Mesenchymal stem cell (in vitro differentiated cells and primary cell): ENCODE data around the gene DHRS7C.

Experiments
- DNase-seq: peaks from one replicate; pipeline ENCODE4 v3.0.0-alpha.2; 2013
- H2AFZ ChIP-seq: one replicate; pipeline ENCODE4 v1.6.1; 2013; ENCODE audit warnings: low read depth, mild to moderate bottlenecking, control low read depth, inconsistent platforms, low read length, moderate library complexity
- H2AK5ac ChIP-seq: 2 replicates; pipeline ENCODE4 v1.6.1; 2013; ENCODE audit warnings: low read length, moderate library complexity, mild to moderate bottlenecking, inconsistent platforms; ENCODE audit not compliant: severe bottlenecking
- H2BK120ac ChIP-seq: one replicate; pipeline ENCODE4 v1.6.1; 2013; ENCODE audit warnings: low read depth, mild to moderate bottlenecking, inconsistent platforms, low read length, moderate library complexity
- H2BK12ac ChIP-seq, 2 experiments: one replicate each; pipeline ENCODE4 v1.6.1; 2013; ENCODE audit warnings: inconsistent platforms in 2 of 2, low read length in 2 of 2, mild to moderate bottlenecking in 2 of 2, moderate library complexity in 2 of 2, control low read depth in 1 of 2
- H2BK15ac ChIP-seq: one replicate; pipeline ENCODE4 v1.6.1; 2013; ENCODE audit warnings: mild to moderate bottlenecking, low read depth, inconsistent platforms; ENCODE audit not compliant: poor library complexity, severe bottlenecking
- H2BK5ac ChIP-seq: 2 replicates; pipeline ENCODE4 v1.6.1; 2013; ENCODE audit warnings: low read depth, mild to moderate bottlenecking, low read length, control low read depth, inconsistent platforms; ENCODE audit not compliant: poor library complexity, severe bottlenecking
- H3K14ac ChIP-seq, 2 experiments: one replicate each; pipeline ENCODE4 v1.6.1; 2013; ENCODE audit warnings: inconsistent platforms in 2 of 2, low read length in 2 of 2, control low read depth in 1 of 2, mild to moderate bottlenecking in 1 of 2, moderate library complexity in 1 of 2
- H3K18ac ChIP-seq, 2 experiments: one replicate each; pipeline ENCODE4 v1.6.1; 2013; ENCODE audit warnings: inconsistent platforms in 2 of 2, low read length in 2 of 2, control low read depth in 1 of 2, low read depth in 1 of 2, mild to moderate bottlenecking in 1 of 2
- H3K23ac ChIP-seq, 2 experiments: one replicate each; pipeline ENCODE4 v1.6.1; 2013; ENCODE audit warnings: inconsistent platforms in 2 of 2, low read length in 2 of 2, mild to moderate bottlenecking in 2 of 2, moderate library complexity in 2 of 2, control low read depth in 1 of 2
- H3K27ac ChIP-seq: 2 replicates; pipeline ENCODE4 v1.5.1; 2013; ENCODE audit warnings: mild to moderate bottlenecking, moderate library complexity, low read length, control low read depth, inconsistent platforms; ENCODE audit not compliant: poor library complexity, severe bottlenecking
- H3K27me3 ChIP-seq, 2 experiments: 2 replicates each; pipeline versions ENCODE4 v1.6.1 to v1.7.0; 2013; ENCODE audit warnings: low read length in 2 of 2, mild to moderate bottlenecking in 2 of 2, moderate library complexity in 2 of 2, control low read depth in 1 of 2, inconsistent platforms in 1 of 2; ENCODE audit not compliant: control insufficient read depth in 1 of 2, insufficient read depth in 1 of 2
- H3K36me3 ChIP-seq, 2 experiments: 2 replicates each; pipeline versions ENCODE4 v1.6.1 to v1.7.0; 2013; ENCODE audit warnings: low read length in 2 of 2, control low read depth in 1 of 2, inconsistent platforms in 1 of 2, low read depth in 1 of 2, mild to moderate bottlenecking in 1 of 2; ENCODE audit not compliant: insufficient read depth in 2 of 2, control insufficient read depth in 1 of 2
- H3K4ac ChIP-seq, 2 experiments: one replicate each; pipeline ENCODE4 v1.6.1; 2013; ENCODE audit warnings: inconsistent platforms in 2 of 2, low read length in 2 of 2, mild to moderate bottlenecking in 2 of 2, moderate library complexity in 2 of 2, control low read depth in 1 of 2, low read depth in 1 of 2
- H3K4me1 ChIP-seq: 2 replicates; pipeline ENCODE4 v1.6.1; 2013; ENCODE audit warnings: low read depth, low read length, control low read depth; ENCODE audit not compliant: control insufficient read depth, insufficient read depth
- H3K4me2 ChIP-seq: 2 replicates; pipeline ENCODE4 v1.6.1; 2013; ENCODE audit warnings: low read length, mild to moderate bottlenecking, inconsistent platforms; ENCODE audit not compliant: poor library complexity, severe bottlenecking
- H3K4me3 ChIP-seq, 2 experiments: 2 replicates each; pipeline versions ENCODE4 v1.5.1 to v1.7.0; 2013; ENCODE audit warnings: low read length in 2 of 2, mild to moderate bottlenecking in 2 of 2, control low read depth in 1 of 2, low read depth in 1 of 2; ENCODE audit not compliant: insufficient read depth in 1 of 2
- H3K79me1 ChIP-seq: replicated peaks from 2 replicates; pipeline ENCODE4 v1.6.1; 2013; ENCODE audit warnings: mild to moderate bottlenecking, control low read depth, low read length, inconsistent platforms; ENCODE audit not compliant: poor library complexity, severe bottlenecking
- H3K9ac ChIP-seq: 2 replicates; pipeline ENCODE4 v1.7.0; 2013; ENCODE audit warnings: mild to moderate bottlenecking, low read length, moderate library complexity
- H3K9me3 ChIP-seq: 2 replicates; pipeline ENCODE4 v1.7.0; 2013; ENCODE audit warnings: mild to moderate bottlenecking, low read length; ENCODE audit not compliant: control insufficient read depth
- H4K8ac ChIP-seq: one replicate; pipeline ENCODE4 v1.6.1; 2013; ENCODE audit warnings: inconsistent platforms, mild to moderate bottlenecking, low read length, moderate library complexity
- H4K91ac ChIP-seq: one replicate; pipeline ENCODE4 v1.6.1; 2013; ENCODE audit warnings: mild to moderate bottlenecking, low read length, inconsistent platforms
- WGBS: methylation state at CpG from one replicate; pipeline ENCODE4 v1.1.7; 2013; ENCODE audit warnings: mixed read lengths; 5-methylcytosine and 5-hydroxymethylcytosine counted together

The DHRS7C gene

DNA sequence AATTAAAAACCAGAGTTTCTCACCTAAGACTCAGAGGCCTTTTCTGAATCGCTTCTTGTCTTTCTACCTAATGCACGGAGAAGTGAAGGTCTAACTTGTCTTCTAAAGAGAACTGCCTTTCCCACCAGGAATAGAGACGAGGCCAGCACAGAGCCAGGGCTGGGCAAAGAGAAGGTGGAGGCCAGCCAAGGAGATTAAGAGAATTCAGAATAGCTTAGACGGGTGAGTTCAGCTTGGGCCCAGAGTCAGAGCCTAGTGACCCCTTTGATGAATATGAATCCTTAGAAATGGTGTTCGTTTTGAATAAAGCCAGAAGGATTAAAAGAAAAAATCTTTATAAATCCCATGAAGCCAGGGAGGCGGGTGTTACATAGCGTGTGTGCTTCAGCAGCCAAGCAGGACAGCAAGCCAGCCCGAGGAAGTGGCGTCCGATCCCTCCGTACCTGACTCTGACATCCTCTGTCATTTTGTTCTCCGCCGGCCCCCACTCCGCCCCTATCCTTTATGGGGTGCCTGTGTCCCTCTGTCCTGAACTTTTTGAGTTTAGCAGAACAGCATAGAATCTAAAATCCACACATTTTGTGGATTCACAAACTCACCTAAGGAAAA, 23.0 kb upstream of the DHRS7C start:
- H2BK120ac ChIP-seq: no peak overlapping the region
- no peak overlapping the region for H2AK5ac ChIP-seq
- no peaks in the 10 kb centered on the region for H3K9me3 ChIP-seq
- H4K8ac ChIP-seq: no peak overlapping the region
- no peak overlapping the region for H3K9ac ChIP-seq
- no peak for DNase-seq
- 83% methylated on average over 14 of the region's 14 CpGs for WGBS
- peaks cover 0 to 15% of the 10 kb centered on the region in 2 experiments for H3K27me3 ChIP-seq
- no peak overlapping the region for H2BK15ac ChIP-seq
- no peaks in the 10 kb centered on the region for H3K36me3 ChIP-seq
- no peak overlapping the region for H3K18ac ChIP-seq
- no peaks in the 10 kb centered on the region for H3K79me1 ChIP-seq
- H3K27ac ChIP-seq: no peak overlapping the region
- H3K14ac ChIP-seq: no peak overlapping the region
- no peak overlapping the region for H2AFZ ChIP-seq
- H2BK5ac ChIP-seq: no peak overlapping the region
- H3K23ac ChIP-seq: no peak overlapping the region
- no peak overlapping the region for H4K91ac ChIP-seq
- H3K4me2 ChIP-seq: no peak overlapping the region
- no peak overlapping the region for H3K4ac ChIP-seq
- H3K4me1 ChIP-seq: no peaks in the 10 kb centered on the region
- H2BK12ac ChIP-seq: no peak overlapping the region
- no peak overlapping the region for H3K4me3 ChIP-seq

- no peak for DNase-seq
- H3K9me3 ChIP-seq: no peaks in the 10 kb centered on the region
- H2AFZ ChIP-seq: no peak overlapping the region
- no peak overlapping the region for H3K4me2 ChIP-seq
- no peak overlapping the region for H3K18ac ChIP-seq
- H3K4me3 ChIP-seq: no peak overlapping the region
- no peaks in the 10 kb centered on the region for H3K4me1 ChIP-seq
- H3K14ac ChIP-seq: no peak overlapping the region
- no peak overlapping the region for H3K4ac ChIP-seq
- no peaks in the 10 kb centered on the region for H3K36me3 ChIP-seq
- H2BK15ac ChIP-seq: no peak overlapping the region
- H3K27ac ChIP-seq: no peak overlapping the region
- WGBS: 91% methylated on average over 7 of the region's 9 CpGs
- no peak overlapping the region for H4K8ac ChIP-seq
- H3K27me3 ChIP-seq: peaks cover 0 to 19% of the 10 kb centered on the region in 2 experiments
- no peaks in the 10 kb centered on the region for H3K79me1 ChIP-seq
- no peak overlapping the region for H2AK5ac ChIP-seq
- no peak overlapping the region for H2BK12ac ChIP-seq
- no peak overlapping the region for H2BK5ac ChIP-seq
- no peak overlapping the region for H2BK120ac ChIP-seq
- no peak overlapping the region for H3K23ac ChIP-seq
- H4K91ac ChIP-seq: no peak overlapping the region
- H3K9ac ChIP-seq: no peak overlapping the region
These were observed 21.8 kb upstream of the DHRS7C start for GRCh38 chr17:9813166-9813565.

DNA sequence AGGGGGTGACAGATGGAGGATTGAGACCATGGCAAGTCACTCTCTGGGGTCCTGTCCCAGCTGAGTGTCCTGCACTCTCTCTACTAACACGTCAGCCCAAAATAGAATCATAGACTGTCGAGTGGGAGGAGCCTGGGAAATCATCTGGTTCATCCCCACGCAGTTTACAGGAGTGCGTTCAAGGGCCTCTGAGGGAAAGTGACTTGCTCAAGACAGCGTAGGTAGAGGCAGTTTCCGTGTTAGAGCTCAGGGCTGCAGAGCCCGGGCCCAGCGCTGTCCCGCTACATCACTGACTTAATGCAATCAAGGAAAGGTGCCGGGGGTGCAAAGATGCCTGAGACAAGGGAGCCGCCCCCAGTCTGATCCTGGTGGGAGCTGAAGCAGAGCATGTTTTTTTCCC, 20.1 kb upstream of the DHRS7C start:
- Histone ChIP-seq H3K14ac (no peak overlapping the region), H3K9me3 (no peaks in the 10 kb centered on the region), H2BK120ac (no peak overlapping the region), H2BK12ac (no peak overlapping the region), H3K36me3 (no peaks in the 10 kb centered on the region), H3K18ac (no peak overlapping the region), H2AFZ (no peak overlapping the region), H3K23ac (no peak overlapping the region), H2AK5ac (no peak overlapping the region), H3K4ac (no peak overlapping the region), H2BK15ac (no peak overlapping the region), H3K4me2 (no peak overlapping the region), H3K4me1 (no peaks in the 10 kb centered on the region), H3K9ac (no peak overlapping the region), H2BK5ac (no peak overlapping the region), H3K4me3 (no peak overlapping the region), H4K91ac (no peak overlapping the region), H3K27me3 (peaks cover 0 to 15% of the 10 kb centered on the region in 2 experiments), H4K8ac (no peak overlapping the region), H3K27ac (no peak overlapping the region), H3K79me1 (no peaks in the 10 kb centered on the region)
- no peak for DNase-seq
- WGBS: 52% methylated on average over 11 of the region's 11 CpGs

- H2BK12ac ChIP-seq: no peak overlapping the region
- DNase-seq: no peak
- no peaks in the 10 kb centered on the region for H3K79me1 ChIP-seq
- WGBS: 82% methylated on average over 5 of the region's 5 CpGs
- H3K4me3 ChIP-seq: no peak overlapping the region
- no peak overlapping the region for H3K9ac ChIP-seq
- H3K27ac ChIP-seq: no peak overlapping the region
- H2AFZ ChIP-seq: no peak overlapping the region
- no peak overlapping the region for H2BK5ac ChIP-seq
- no peak overlapping the region for H4K91ac ChIP-seq
- H2AK5ac ChIP-seq: no peak overlapping the region
- no peak overlapping the region for H3K4me2 ChIP-seq
- H2BK15ac ChIP-seq: no peak overlapping the region
- H3K14ac ChIP-seq: no peak overlapping the region
- H3K18ac ChIP-seq: no peak overlapping the region
- H4K8ac ChIP-seq: no peak overlapping the region
- H3K27me3 ChIP-seq: peaks cover 0 to 15% of the 10 kb centered on the region in 2 experiments
- no peaks in the 10 kb centered on the region for H3K4me1 ChIP-seq
- H3K4ac ChIP-seq: no peak overlapping the region
- H3K36me3 ChIP-seq: no peaks in the 10 kb centered on the region
- H2BK120ac ChIP-seq: no peak overlapping the region
- no peak overlapping the region for H3K23ac ChIP-seq
- H3K9me3 ChIP-seq: no peaks in the 10 kb centered on the region
These were observed 19.7 kb upstream of the DHRS7C start for GRCh38 chr17:9811086-9811485.
